ENCODE results near the gene SREBF1.

SREBF1 gene

GRCh38 chr17:17826942-17827785 lies 9.6 kb downstream of the SREBF1 start:
- intact Hi-C loops (cut with DNase I): no loop called here
- no peak for DNase-seq

GRCh38 chr17:17826342-17826713 lies 10.5 kb downstream of the SREBF1 start:
- intact Hi-C loops (cut with DNase I): no loop called here
- no peak for DNase-seq

DNA sequence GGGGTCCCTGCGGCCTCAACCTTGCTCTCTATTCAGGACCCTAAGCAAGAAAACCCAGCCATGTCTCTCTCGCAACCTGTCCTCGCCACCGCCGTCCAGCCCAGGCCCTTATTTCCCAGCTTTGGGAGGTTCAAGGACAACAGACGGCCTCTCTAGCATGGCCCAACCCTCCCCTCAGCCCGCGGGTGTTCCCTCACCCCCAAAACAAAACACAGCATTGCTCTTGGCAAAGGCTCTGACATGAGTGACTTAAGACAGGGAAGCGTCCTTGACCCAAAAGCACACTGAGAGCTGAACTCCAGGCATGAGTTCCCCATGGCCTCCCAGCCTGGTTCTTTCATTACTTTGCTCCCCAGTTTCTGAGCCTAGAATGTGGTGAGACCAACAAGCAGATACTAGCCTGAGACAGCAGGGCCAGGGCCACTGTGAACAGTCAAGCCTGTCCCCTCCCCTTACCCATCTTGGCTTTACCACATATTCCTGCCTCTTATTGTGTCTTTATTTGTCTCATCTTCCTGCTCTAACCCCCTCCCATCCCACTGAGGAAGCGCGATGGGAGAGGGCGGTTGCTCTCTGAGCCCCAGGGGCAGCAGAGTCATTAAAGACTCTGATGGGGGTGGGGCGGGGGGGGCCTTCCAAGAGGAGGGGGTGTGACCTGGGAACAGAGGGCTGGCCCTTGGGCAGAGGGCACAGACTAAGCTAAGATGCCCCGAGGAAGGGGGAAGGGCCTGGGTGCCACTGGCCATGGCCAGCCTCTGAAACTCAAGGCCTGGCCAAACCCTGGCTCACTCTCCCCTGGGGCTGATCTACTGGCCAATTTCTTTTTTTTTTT lies 11.8 kb downstream of the SREBF1 start:
- DNase-seq: no peak
- intact Hi-C loops (cut with DNase I): loop anchor here (5.0 kb wide), 1 partner anchor 38 kb away; no protein-coding TSS in a partner anchor

DNA sequence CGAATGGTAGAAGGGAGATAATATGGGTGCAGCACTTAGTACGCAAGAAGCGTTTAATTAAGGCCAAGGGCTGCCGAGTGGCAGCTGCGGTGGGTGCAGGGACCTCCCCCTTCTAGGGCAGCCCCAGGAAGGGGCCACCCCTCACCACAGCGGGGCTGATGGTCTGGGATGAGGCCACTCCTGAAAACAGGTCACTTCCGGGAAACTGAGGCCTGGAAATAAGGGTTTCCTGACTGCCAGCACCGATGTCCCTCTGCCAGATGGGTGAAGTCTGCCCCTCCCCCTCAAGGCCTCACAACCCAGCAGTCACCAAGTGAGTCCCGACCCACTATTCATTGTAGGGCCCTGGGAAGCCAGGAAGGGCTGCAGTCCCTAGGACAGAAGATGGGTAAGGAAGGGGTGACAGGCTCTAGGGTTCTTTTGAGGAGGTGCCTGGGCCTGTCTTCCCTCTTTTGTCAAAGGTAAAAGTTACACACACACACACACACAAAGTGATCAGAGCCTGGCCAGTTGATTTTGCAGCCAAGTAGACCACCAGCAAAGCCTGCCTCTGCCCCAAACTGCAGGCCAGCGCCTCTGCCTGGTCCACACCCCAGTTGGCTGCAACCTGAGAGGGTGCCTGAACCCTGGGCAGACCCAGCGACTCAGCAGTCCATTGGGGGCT lies 12.5 kb downstream of the SREBF1 start:
- intact Hi-C loops (cut with DNase I): loop anchor here (5.0 kb wide), 1 partner anchor 37 kb away; no protein-coding TSS in a partner anchor

DNA sequence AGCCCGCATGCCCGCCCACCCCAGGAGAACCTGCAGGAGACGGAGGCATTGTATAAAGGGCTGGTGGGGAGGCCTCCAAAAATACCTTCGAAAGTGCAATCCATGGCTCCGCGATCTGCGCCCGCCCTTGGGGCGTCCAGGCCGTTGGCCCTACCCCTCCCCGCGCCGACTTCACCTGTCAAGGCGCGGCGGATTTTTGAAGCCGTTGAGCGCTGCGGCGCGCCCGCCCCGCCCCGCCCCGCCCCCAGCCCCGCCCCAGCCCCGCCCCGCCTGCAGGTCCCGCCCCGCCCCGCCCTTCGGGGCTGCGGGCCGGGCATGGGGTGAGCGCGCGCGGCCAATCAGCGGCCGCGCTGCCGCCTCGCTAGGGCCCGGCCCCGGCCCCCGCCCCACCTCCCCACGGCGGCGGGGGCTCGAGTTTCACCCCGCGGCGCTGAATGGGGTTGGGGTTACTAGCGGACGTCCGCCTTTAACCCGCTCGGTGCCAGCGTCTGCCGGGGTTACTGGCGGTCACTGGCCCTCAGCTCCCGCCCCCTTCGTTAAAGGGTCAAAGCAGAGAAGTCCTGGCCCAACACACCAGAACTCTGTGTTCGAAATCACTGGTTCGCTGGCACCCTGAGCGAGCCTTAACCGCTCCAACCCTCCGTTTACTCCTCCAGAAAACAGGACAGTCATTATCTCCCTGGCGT lies 13.2 kb downstream of the SREBF1 start:
- intact Hi-C loops (cut with DNase I): loop anchor here (2.0 to 5.0 kb wide), 2 partner anchors 13 to 36 kb away; partner anchors contain the start of gene SREBF1
- peak; percentile 76 to 99 (median 83) for DNase-seq

More for the DNA sequence above, 12.5 kb downstream of the SREBF1 start:
- no peak for DNase-seq

GRCh38 chr17:17822616-17823015 lies 14.2 kb downstream of the SREBF1 start:
- intact Hi-C loops (cut with DNase I): loop anchor here (2.0 to 5.0 kb wide), 2 partner anchors 14 to 35 kb away; partner anchors contain the start of gene SREBF1
- DNase-seq: peak in 1 of 10 donors; percentile 30

- intact Hi-C loops (cut with DNase I): loop anchor here (2.0 to 5.0 kb wide), 2 partner anchors 15 to 35 kb away; partner anchors contain the start of gene SREBF1
- DNase-seq: peak; percentile 75 to 98 (median 87)
Observed at GRCh38 chr17:17822189-17822588, 14.6 kb downstream of the SREBF1 start.

- DNase-seq: no peak
- intact Hi-C loops (cut with DNase I): loop anchor here (5.0 kb wide), 1 partner anchor 33 kb away; no protein-coding TSS in a partner anchor
Observed at GRCh38 chr17:17820463-17821158, 16.2 kb downstream of the SREBF1 start.

DNA sequence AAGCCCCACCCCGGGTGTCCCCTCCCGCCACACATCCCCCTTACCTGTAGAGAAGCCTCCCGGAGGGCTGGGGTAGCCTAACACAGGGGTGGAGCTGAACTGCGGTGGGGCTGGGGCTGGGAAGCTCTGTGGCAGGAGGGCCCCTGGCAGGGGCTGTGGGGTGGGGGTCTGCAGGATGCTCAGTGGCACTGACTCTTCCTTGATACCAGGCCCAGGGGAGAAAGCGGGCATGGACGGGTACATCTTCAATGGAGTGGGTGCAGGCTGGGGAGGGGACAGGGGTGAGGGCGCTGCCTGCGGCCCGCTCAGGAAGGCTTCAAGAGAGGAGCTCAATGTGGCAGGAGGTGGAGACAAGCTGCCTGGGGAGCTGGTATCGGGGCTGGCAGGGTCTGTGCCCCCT lies 16.7 kb downstream of the SREBF1 start:
- intact Hi-C loops (cut with DNase I): loop anchor here (5.0 kb wide), 1 partner anchor 33 kb away; no protein-coding TSS in a partner anchor
- DNase-seq: no peak

DNA sequence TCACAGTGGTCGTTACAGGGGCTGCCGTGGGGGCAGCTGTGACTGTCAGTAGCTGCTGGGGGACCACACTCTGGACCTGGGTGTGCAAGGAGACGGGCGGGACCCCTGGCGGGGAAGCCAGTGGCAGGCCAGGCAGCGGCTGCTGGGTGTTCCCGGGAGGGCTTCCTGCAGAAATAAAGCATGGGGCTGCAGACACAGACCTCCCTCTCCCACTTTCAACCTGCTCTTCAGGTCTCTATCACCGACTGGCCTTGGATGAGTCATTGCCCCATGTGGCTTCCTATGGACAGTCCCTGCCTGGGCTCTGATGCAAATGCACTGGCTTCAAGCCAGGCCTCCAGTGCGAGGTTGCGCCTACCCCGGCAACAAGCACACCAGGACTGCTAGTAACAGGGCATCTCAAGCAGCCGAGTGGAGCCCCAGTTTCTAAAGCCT lies 17.2 kb downstream of the SREBF1 start:
- intact Hi-C loops (cut with DNase I): no loop called here
- peak in 5 of 10 donors; percentile 55 to 93 (median 72) for DNase-seq

GRCh38 chr17:17819111-17819510 lies 17.7 kb downstream of the SREBF1 start:
- DNase-seq: no peak
- intact Hi-C loops (cut with DNase I): no loop called here

- DNase-seq: no peak
- intact Hi-C loops (cut with DNase I): no loop called here
Observed at GRCh38 chr17:17818088-17818526, 18.7 kb downstream of the SREBF1 start.

DNA sequence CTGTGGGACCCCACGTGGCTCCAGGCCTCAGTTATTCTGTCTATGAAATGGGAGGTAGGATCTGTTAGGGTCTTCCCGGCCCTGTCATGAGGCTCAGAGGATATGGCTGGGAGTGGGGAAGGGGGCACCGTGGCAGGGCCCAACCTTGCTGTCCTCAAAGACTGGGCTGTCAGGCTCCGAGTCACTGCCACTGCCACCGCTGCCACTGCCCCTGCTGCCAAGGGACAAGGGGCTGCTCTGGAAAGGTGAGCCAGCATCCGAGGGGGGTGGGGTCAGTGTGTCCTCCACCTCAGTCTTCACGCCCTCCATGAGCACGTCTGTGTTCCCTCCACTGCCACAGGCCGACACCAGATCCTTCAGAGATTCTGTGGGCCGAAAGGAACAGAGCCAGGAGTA lies 19.2 kb downstream of the SREBF1 start:
- DNase-seq: no peak
- intact Hi-C loops (cut with DNase I): no loop called here

- DNase-seq: no peak
- intact Hi-C loops (cut with DNase I): no loop called here
Observed at GRCh38 chr17:17816831-17817551, 19.8 kb downstream of the SREBF1 start.

GRCh38 chr17:17816240-17816814 lies 20.5 kb downstream of the SREBF1 start:
- intact Hi-C loops (cut with DNase I): no loop called here
- peak in 8 of 10 donors; percentile 50 to 96 (median 77) for DNase-seq

GRCh38 chr17:17815436-17816200 lies 21.2 kb downstream of the SREBF1 start:
- DNase-seq: peak in 1 of 10 donors; percentile 55
- intact Hi-C loops (cut with DNase I): no loop called here

DNA sequence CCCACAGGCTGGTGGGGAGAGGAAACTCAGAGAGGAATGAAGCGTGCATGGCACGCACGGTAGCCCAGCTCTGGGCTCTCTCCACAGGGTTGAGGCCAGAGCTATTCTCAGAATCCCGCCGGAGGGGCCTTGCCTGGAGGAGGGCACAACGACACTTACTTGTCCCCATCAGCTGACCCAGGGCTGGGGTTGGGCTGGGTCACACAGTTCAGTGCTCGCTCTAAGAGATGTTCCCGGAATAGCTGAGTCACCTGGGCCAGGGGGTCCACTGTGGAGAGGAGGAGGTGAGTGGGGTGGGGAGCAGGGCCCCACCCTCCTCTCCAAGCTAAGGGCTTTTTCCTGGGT lies 21.8 kb downstream of the SREBF1 start:
- intact Hi-C loops (cut with DNase I): no loop called here
- no peak for DNase-seq

Measured in posterior cingulate gyrus (tissue), 11 donors.